GM12874 (cell line): ENCODE data around the gene ZCCHC9.

ENCODE experiments used
- CTCF ChIP-seq: IDR thresholded peaks from 2 replicates; pipeline ENCODE4 v1.5.1; 2011; ENCODE audit warnings: low read depth, mild to moderate bottlenecking, control low read depth, low read length, moderate library complexity; ENCODE audit not compliant: insufficient read depth

ZCCHC9 gene

DNA sequence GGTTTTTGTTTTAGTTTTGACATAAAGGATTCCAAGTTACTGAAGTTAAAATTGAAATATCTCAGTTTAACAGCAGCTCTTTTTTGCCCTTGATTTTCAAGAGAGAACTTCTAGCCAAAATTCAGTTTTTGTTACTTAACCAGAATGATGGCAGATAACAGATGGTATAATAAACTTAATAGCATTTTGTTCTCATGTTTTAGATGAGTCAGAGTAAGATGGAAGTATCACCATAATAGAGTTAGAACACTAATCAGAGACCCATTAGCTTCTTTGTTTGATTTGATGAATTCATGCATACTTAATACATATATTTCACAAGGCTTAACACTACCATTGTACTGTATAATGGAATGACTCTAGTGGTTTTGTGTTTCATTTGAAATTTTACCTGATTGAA, 11.9 kb downstream of the ZCCHC9 start:
- no peak for TF ChIP-seq CTCF

GRCh38 chr5:81313686-81314085, 12.3 kb downstream of the ZCCHC9 start:
- no peak for TF ChIP-seq CTCF

DNA sequence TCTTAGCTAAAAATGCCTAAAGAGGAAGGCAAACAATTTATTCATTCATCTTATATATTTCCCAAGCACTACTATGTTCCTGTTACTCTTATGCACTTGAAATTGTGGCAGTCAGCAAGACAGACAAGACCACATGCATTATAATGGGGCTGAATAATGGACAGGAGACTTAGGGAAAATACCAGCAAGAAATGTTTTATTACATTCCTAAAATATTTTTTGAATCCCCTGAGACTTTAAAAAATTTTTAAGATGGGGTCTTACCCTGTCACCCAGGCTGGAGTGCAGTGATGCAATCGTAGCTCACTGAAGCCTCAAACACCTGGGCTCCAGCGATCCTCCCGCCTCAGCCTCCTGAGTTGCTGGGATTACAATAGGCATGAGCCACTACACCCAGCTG, 13.2 kb downstream of the ZCCHC9 start:
- TF ChIP-seq CTCF, result no peak

DNA sequence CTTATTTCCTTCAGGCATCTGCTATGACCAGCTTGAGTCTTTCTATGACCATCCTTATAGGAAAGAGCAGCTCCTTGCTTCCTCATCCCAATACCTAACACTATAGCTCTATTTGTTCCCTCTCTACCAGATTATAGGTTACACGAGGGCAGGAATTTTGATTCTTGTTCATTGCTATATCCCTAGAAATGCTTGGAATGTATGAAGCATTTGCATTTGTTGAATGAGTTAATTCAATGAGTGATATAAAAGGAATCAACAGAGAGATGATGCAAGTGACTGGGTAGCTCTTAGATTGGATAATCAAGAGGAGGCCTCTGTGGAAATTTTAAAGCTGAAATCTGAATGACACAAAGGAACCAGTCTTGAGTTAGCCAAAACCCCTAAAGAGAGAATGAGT, 13.9 kb downstream of the ZCCHC9 start:
- no peak for TF ChIP-seq CTCF

DNA sequence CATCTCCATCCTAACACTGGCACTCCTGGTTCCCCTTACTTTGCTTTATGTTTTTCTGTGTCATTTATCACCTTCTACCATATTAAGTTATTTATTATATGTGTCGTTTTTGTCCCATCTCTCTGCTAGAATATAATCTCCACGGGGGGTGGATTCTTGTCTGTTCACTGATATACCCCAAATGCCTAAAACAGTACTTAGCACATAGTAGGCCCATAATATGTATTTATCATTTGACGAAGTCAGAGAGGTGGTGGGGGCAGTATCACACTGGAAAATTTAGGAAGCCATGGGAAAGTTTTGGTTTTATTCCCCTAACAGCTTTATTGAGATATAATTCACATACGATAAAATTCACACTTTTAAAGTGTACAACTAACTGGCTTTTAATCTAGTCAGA, 14.4 kb downstream of the ZCCHC9 start:
- no peak for TF ChIP-seq CTCF

GRCh38 chr5:81316571-81316970, 15.2 kb downstream of the ZCCHC9 start:
- no peak for TF ChIP-seq CTCF

DNA sequence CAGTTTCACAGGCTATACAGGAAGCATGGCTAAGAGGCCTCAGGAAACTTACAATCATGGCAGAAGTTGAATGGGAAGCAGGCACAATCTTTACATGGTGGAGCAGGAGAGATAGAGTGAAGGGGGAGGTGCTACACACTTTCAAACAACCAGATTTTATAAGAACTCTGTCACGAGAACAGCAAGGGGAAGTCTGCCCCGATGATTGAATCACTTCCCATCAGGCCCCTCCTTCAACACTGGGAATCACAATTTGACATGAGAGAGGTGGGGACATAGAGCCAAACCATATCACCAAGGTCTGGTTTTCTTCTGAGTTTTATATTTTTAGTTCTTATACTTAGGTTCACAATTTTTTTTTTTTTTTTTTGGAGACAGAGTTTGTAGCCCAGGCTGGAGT, 16.1 kb downstream of the ZCCHC9 start:
- TF ChIP-seq CTCF, result no peak

GRCh38 chr5:81326554-81326953, 25.2 kb downstream of the ZCCHC9 start:
- no peak for TF ChIP-seq CTCF
